ENCODE results near the gene TRAPPC14.

TRAPPC14 gene

DNA sequence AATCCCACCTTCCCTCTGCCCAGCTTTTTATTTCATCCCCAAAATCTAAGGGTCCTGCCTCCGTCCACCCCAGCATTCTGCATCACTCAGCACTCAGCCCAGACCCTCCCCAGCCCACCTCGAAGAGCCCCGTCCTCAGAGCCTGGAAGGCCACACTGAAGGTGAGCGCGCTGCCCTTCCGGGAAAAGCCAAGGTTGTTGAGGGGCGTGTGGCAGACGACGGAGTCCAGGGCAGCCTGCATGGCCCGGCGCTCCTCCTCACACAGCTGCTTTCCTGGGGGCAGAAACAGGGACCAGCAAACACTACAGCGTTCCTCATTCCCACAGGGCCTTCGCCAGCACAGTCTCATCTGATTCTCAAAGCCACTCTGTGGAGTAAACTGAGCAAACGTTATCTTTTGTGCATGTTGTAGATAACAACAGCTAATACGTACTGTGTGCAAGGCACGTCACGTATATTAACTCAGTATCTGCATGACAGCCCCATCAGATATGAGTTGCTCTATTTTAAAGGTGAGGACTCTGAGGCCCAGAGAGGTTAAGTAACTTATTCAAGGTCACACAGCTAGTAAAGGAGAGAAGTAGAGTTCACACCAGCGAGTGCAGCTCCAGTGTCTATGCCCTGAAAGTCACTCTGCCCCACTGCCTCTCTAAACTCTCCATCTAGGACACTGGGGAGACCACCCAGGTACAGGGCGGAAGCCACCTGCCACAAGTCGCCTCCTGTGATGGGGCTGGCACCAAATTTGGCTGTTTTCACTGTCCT is 2.8 kb downstream of the TRAPPC14 start:
- no peak overlapping the region for H3K4me3 ChIP-seq (ENCODE audit: low read depth, low read length)
- TF ChIP-seq, protein P1, sequence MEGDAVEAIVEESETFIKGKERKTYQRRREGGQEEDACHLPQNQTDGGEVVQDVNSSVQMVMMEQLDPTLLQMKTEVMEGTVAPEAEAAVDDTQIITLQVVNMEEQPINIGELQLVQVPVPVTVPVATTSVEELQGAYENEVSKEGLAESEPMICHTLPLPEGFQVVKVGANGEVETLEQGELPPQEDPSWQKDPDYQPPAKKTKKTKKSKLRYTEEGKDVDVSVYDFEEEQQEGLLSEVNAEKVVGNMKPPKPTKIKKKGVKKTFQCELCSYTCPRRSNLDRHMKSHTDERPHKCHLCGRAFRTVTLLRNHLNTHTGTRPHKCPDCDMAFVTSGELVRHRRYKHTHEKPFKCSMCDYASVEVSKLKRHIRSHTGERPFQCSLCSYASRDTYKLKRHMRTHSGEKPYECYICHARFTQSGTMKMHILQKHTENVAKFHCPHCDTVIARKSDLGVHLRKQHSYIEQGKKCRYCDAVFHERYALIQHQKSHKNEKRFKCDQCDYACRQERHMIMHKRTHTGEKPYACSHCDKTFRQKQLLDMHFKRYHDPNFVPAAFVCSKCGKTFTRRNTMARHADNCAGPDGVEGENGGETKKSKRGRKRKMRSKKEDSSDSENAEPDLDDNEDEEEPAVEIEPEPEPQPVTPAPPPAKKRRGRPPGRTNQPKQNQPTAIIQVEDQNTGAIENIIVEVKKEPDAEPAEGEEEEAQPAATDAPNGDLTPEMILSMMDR (IDR thresholded peaks at IDR 0.05; ENCODE audit: low read depth, low read length) = no peak
- DNase-seq (ENCODE audit: low read depth, low spot score) = no peak
- in situ Hi-C loops (cut with HindIII; ENCODE audit: low sequenced_read_pairs) = no loop called here

DNA sequence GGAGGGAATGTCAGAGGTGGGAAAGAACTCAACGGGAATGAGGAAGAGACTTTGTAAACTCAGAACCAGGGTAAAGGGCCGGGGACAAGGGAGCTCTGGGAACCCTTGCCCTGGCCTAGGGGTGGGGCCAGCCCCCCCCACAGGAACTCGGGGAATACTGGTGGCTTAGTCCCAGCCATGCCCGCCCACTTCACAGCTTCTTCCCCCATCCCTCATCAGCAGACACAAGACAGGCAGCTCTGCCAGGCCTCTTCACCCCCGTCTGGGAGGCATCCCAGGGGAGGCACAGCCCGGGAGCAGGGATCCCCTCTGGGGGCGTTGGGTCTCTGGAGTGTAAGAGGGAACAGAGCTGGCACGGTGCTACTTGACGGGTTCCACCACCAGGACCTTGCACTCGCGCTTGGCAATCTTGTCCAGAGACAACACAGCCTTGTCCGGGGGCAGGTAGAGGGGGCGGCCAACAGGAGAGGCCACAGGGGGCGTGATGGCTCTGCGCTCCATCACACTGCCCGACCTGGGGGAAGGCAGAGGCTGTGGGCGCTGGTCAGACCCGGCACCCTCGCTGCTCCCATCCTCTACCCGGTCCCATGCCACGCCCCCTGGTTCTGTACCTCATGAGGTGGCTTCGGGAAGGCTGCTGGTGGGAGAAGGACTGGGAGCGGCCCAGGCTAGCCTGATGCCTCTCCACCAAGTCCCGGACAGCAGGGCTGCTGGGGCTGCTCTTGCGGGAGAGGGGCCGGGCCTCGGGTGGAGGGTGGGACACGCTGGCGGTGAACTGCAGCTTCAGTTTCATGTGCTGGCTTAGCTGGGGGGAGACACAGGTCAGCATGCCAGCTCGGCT is 3.7 kb downstream of the TRAPPC14 start:
- no peak for DNase-seq (ENCODE audit: low read depth, low spot score)
- in situ Hi-C loops (cut with HindIII; ENCODE audit: low sequenced_read_pairs) = no loop called here
- no peak overlapping the region for H3K4me3 ChIP-seq (ENCODE audit: low read depth, low read length)
- TF ChIP-seq, protein P1 (IDR thresholded peaks at IDR 0.05; ENCODE audit: low read depth, low read length) = no peak

GRCh38 chr7:100153708-100154535 is 4.6 kb downstream of the TRAPPC14 start:
- in situ Hi-C loops (cut with HindIII; ENCODE audit: low sequenced_read_pairs) = no loop called here
- TF ChIP-seq, protein P1 (IDR thresholded peaks at IDR 0.05; ENCODE audit: low read depth, low read length) = no peak
- no peak overlapping the region for H3K4me3 ChIP-seq (ENCODE audit: low read depth, low read length)
- DNase-seq (ENCODE audit: low read depth, low spot score) = no peak

GRCh38 chr7:100152937-100153666 is 5.4 kb downstream of the TRAPPC14 start:
- in situ Hi-C loops (cut with HindIII; ENCODE audit: low sequenced_read_pairs) = no loop called here
- no peak overlapping the region for H3K4me3 ChIP-seq (ENCODE audit: low read depth, low read length)
- DNase-seq (ENCODE audit: low read depth, low spot score) = no peak
- TF ChIP-seq, protein P1 (IDR thresholded peaks at IDR 0.05; ENCODE audit: low read depth, low read length) = no peak

- in situ Hi-C loops (cut with HindIII; ENCODE audit: low sequenced_read_pairs) = no loop called here
- TF ChIP-seq, protein P1 (IDR thresholded peaks at IDR 0.05; ENCODE audit: low read depth, low read length) = no peak
Measured at GRCh38 chr7:100152404-100152803, 6.1 kb downstream of the TRAPPC14 start.

More at GRCh38 chr7:100152404-100152803, 6.1 kb downstream of the TRAPPC14 start:
- no peak for DNase-seq (ENCODE audit: low read depth, low spot score)
- H3K4me3 ChIP-seq (ENCODE audit: low read depth, low read length) = no peak overlapping the region
